Mesenchymal stem cell (in vitro differentiated cells and primary cell): Measurements from ENCODE around the gene ADARB2.

ENCODE experiments used
- DNase-seq: peaks from one replicate; pipeline ENCODE4 v3.0.0-alpha.2; 2013
- H2AFZ ChIP-seq: one replicate; pipeline ENCODE4 v1.6.1; 2013; ENCODE audit warnings: low read depth, mild to moderate bottlenecking, control low read depth, inconsistent platforms, low read length, moderate library complexity
- H2AK5ac ChIP-seq: 2 replicates; pipeline ENCODE4 v1.6.1; 2013; ENCODE audit warnings: low read length, moderate library complexity, mild to moderate bottlenecking, inconsistent platforms; ENCODE audit not compliant: severe bottlenecking
- H2BK120ac ChIP-seq: one replicate; pipeline ENCODE4 v1.6.1; 2013; ENCODE audit warnings: low read depth, mild to moderate bottlenecking, inconsistent platforms, low read length, moderate library complexity
- H2BK12ac ChIP-seq, 2 experiments: one replicate each; pipeline ENCODE4 v1.6.1; 2013; ENCODE audit warnings: inconsistent platforms in 2 of 2, low read length in 2 of 2, mild to moderate bottlenecking in 2 of 2, moderate library complexity in 2 of 2, control low read depth in 1 of 2
- H2BK15ac ChIP-seq: one replicate; pipeline ENCODE4 v1.6.1; 2013; ENCODE audit warnings: mild to moderate bottlenecking, low read depth, inconsistent platforms; ENCODE audit not compliant: poor library complexity, severe bottlenecking
- H2BK5ac ChIP-seq: 2 replicates; pipeline ENCODE4 v1.6.1; 2013; ENCODE audit warnings: low read depth, mild to moderate bottlenecking, low read length, control low read depth, inconsistent platforms; ENCODE audit not compliant: poor library complexity, severe bottlenecking
- H3K14ac ChIP-seq, 2 experiments: one replicate each; pipeline ENCODE4 v1.6.1; 2013; ENCODE audit warnings: inconsistent platforms in 2 of 2, low read length in 2 of 2, control low read depth in 1 of 2, mild to moderate bottlenecking in 1 of 2, moderate library complexity in 1 of 2
- H3K18ac ChIP-seq, 2 experiments: one replicate each; pipeline ENCODE4 v1.6.1; 2013; ENCODE audit warnings: inconsistent platforms in 2 of 2, low read length in 2 of 2, control low read depth in 1 of 2, low read depth in 1 of 2, mild to moderate bottlenecking in 1 of 2
- H3K23ac ChIP-seq, 2 experiments: one replicate each; pipeline ENCODE4 v1.6.1; 2013; ENCODE audit warnings: inconsistent platforms in 2 of 2, low read length in 2 of 2, mild to moderate bottlenecking in 2 of 2, moderate library complexity in 2 of 2, control low read depth in 1 of 2
- H3K27ac ChIP-seq: 2 replicates; pipeline ENCODE4 v1.5.1; 2013; ENCODE audit warnings: mild to moderate bottlenecking, moderate library complexity, low read length, control low read depth, inconsistent platforms; ENCODE audit not compliant: poor library complexity, severe bottlenecking
- H3K27me3 ChIP-seq, 2 experiments: 2 replicates each; pipeline versions ENCODE4 v1.6.1 to v1.7.0; 2013; ENCODE audit warnings: low read length in 2 of 2, mild to moderate bottlenecking in 2 of 2, moderate library complexity in 2 of 2, control low read depth in 1 of 2, inconsistent platforms in 1 of 2; ENCODE audit not compliant: control insufficient read depth in 1 of 2, insufficient read depth in 1 of 2
- H3K36me3 ChIP-seq, 2 experiments: 2 replicates each; pipeline versions ENCODE4 v1.6.1 to v1.7.0; 2013; ENCODE audit warnings: low read length in 2 of 2, control low read depth in 1 of 2, inconsistent platforms in 1 of 2, low read depth in 1 of 2, mild to moderate bottlenecking in 1 of 2; ENCODE audit not compliant: insufficient read depth in 2 of 2, control insufficient read depth in 1 of 2
- H3K4ac ChIP-seq, 2 experiments: one replicate each; pipeline ENCODE4 v1.6.1; 2013; ENCODE audit warnings: inconsistent platforms in 2 of 2, low read length in 2 of 2, mild to moderate bottlenecking in 2 of 2, moderate library complexity in 2 of 2, control low read depth in 1 of 2, low read depth in 1 of 2
- H3K4me1 ChIP-seq: 2 replicates; pipeline ENCODE4 v1.6.1; 2013; ENCODE audit warnings: low read depth, low read length, control low read depth; ENCODE audit not compliant: control insufficient read depth, insufficient read depth
- H3K4me2 ChIP-seq: 2 replicates; pipeline ENCODE4 v1.6.1; 2013; ENCODE audit warnings: low read length, mild to moderate bottlenecking, inconsistent platforms; ENCODE audit not compliant: poor library complexity, severe bottlenecking
- H3K4me3 ChIP-seq, 2 experiments: 2 replicates each; pipeline versions ENCODE4 v1.5.1 to v1.7.0; 2013; ENCODE audit warnings: low read length in 2 of 2, mild to moderate bottlenecking in 2 of 2, control low read depth in 1 of 2, low read depth in 1 of 2; ENCODE audit not compliant: insufficient read depth in 1 of 2
- H3K79me1 ChIP-seq: replicated peaks from 2 replicates; pipeline ENCODE4 v1.6.1; 2013; ENCODE audit warnings: mild to moderate bottlenecking, control low read depth, low read length, inconsistent platforms; ENCODE audit not compliant: poor library complexity, severe bottlenecking
- H3K9ac ChIP-seq: 2 replicates; pipeline ENCODE4 v1.7.0; 2013; ENCODE audit warnings: mild to moderate bottlenecking, low read length, moderate library complexity
- H3K9me3 ChIP-seq: 2 replicates; pipeline ENCODE4 v1.7.0; 2013; ENCODE audit warnings: mild to moderate bottlenecking, low read length; ENCODE audit not compliant: control insufficient read depth
- H4K8ac ChIP-seq: one replicate; pipeline ENCODE4 v1.6.1; 2013; ENCODE audit warnings: inconsistent platforms, mild to moderate bottlenecking, low read length, moderate library complexity
- H4K91ac ChIP-seq: one replicate; pipeline ENCODE4 v1.6.1; 2013; ENCODE audit warnings: mild to moderate bottlenecking, low read length, inconsistent platforms
- WGBS: methylation state at CpG from one replicate; pipeline ENCODE4 v1.1.7; 2013; ENCODE audit warnings: mixed read lengths; 5-methylcytosine and 5-hydroxymethylcytosine counted together

Gene ADARB2

DNA sequence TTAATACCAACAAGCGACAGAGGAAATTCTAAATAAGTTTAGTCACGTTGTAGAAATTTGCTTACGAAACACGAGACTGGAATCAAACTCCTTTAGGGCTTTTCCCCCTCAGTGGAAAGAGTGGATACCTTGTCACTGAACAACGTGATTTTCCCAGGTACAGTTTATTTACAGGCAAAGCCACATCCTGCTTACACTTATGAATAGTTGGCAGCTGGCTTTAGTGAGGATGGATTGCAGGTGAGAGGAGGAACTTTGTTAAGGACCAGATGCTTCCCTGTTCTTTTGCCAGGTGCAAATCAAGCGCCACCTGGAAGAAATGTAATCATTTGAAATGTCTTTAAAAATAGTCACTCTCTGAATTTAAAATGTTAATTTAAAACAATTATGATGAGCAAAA is 282.4 kb downstream of the ADARB2 start:
- no peak overlapping the region for H2BK120ac ChIP-seq
- no peaks in the 10 kb centered on the region for H3K36me3 ChIP-seq
- no peak overlapping the region for H3K4me3 ChIP-seq
- H2BK5ac ChIP-seq = no peak overlapping the region
- H2BK12ac ChIP-seq = no peak overlapping the region
- no peak overlapping the region for H3K4me2 ChIP-seq
- H3K27ac ChIP-seq = no peak overlapping the region
- no peak overlapping the region for H4K8ac ChIP-seq
- H3K14ac ChIP-seq = no peak overlapping the region
- H2AFZ ChIP-seq = no peak overlapping the region
- no peaks in the 10 kb centered on the region for H3K9me3 ChIP-seq
- no peak overlapping the region for H4K91ac ChIP-seq
- no peak overlapping the region for H3K4ac ChIP-seq
- H3K27me3 ChIP-seq = no peaks in the 10 kb centered on the region
- no peak for DNase-seq
- H3K4me1 ChIP-seq = no peaks in the 10 kb centered on the region
- no peak overlapping the region for H2BK15ac ChIP-seq
- no peaks in the 10 kb centered on the region for H3K79me1 ChIP-seq
- no peak overlapping the region for H3K9ac ChIP-seq
- H3K23ac ChIP-seq = no peak overlapping the region
- no peak overlapping the region for H2AK5ac ChIP-seq
- WGBS = 62% methylated on average over 5 of the region's 6 CpGs
- no peak overlapping the region for H3K18ac ChIP-seq

DNA sequence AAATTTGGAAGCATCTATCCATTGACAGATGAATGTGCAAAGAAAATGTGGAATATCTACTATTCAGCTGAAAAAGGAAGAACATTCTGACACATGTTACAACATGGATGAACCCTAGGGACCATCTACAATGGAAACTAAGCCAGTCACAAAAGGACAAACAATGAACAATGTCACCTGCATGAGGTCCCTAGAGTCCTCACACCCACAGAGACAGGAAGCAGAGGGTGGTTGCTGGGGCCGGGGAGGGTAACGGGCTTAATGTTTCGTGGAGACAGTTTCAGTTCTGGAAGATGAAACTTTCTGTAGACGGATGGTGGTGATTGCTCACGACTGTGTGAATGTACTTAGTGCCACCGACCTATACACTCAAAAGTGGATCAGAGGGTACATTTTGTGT is 282.9 kb downstream of the ADARB2 start:
- Histone ChIP-seq H3K14ac (no peak overlapping the region), H2BK12ac (no peak overlapping the region), H4K8ac (no peak overlapping the region), H4K91ac (no peak overlapping the region), H3K23ac (no peak overlapping the region), H3K9me3 (no peaks in the 10 kb centered on the region), H2BK120ac (no peak overlapping the region), H3K36me3 (no peaks in the 10 kb centered on the region), H3K9ac (no peak overlapping the region), H2AK5ac (no peak overlapping the region), H3K4me1 (no peaks in the 10 kb centered on the region), H3K4me3 (no peak overlapping the region), H3K4ac (no peak overlapping the region), H3K18ac (no peak overlapping the region), H3K27me3 (no peaks in the 10 kb centered on the region), H2BK15ac (no peak overlapping the region), H3K79me1 (no peaks in the 10 kb centered on the region), H3K4me2 (no peak overlapping the region), H2AFZ (no peak overlapping the region), H3K27ac (no peak overlapping the region), H2BK5ac (no peak overlapping the region)
- WGBS = 77% methylated on average over 3 of the region's 6 CpGs
- no peak for DNase-seq

DNA sequence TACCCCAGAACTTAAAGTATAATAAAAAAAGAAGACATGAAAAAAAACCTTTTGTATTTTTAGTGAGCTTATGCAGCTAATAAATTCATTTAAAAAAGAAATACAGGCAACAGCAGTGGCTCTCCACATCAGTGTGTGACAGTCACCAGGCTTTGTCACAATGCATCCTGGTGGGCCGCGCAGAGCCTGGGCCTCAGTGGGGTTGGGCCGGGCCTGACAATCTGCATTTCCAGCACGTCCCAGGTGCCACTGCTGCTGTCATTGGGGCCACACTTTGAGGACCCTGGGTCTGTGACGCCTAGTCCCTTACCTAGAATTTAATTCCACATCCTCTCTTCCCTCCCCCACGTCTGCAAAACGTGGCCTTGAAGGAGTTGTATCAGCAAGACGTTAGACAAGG is 284.5 kb downstream of the ADARB2 start:
- no peak overlapping the region for H3K4me3 ChIP-seq
- no peak overlapping the region for H3K4ac ChIP-seq
- H3K23ac ChIP-seq = no peak overlapping the region
- H2AK5ac ChIP-seq = no peak overlapping the region
- H2BK12ac ChIP-seq = no peak overlapping the region
- WGBS = 69% methylated on average over 8 of the region's 8 CpGs
- no peak overlapping the region for H2AFZ ChIP-seq
- DNase-seq = no peak
- no peak overlapping the region for H3K27ac ChIP-seq
- H3K36me3 ChIP-seq = no peaks in the 10 kb centered on the region
- H3K4me1 ChIP-seq = no peaks in the 10 kb centered on the region
- no peak overlapping the region for H4K91ac ChIP-seq
- H3K9me3 ChIP-seq = no peaks in the 10 kb centered on the region
- no peak overlapping the region for H3K18ac ChIP-seq
- no peak overlapping the region for H3K4me2 ChIP-seq
- H3K9ac ChIP-seq = no peak overlapping the region
- H4K8ac ChIP-seq = no peak overlapping the region
- no peak overlapping the region for H2BK15ac ChIP-seq
- H2BK5ac ChIP-seq = no peak overlapping the region
- H3K27me3 ChIP-seq = no peaks in the 10 kb centered on the region
- H2BK120ac ChIP-seq = no peak overlapping the region
- H3K79me1 ChIP-seq = no peaks in the 10 kb centered on the region
- H3K14ac ChIP-seq = no peak overlapping the region

GRCh38 chr10:1451941-1452340 is 285.4 kb downstream of the ADARB2 start:
- H2AK5ac ChIP-seq = no peak overlapping the region
- no peaks in the 10 kb centered on the region for H3K79me1 ChIP-seq
- H2BK12ac ChIP-seq = no peak overlapping the region
- H3K23ac ChIP-seq = no peak overlapping the region
- H4K8ac ChIP-seq = no peak overlapping the region
- H3K4me1 ChIP-seq = no peaks in the 10 kb centered on the region
- 77% methylated on average over 6 of the region's 7 CpGs for WGBS
- no peak overlapping the region for H3K14ac ChIP-seq
- H2AFZ ChIP-seq = no peak overlapping the region
- H3K18ac ChIP-seq = no peak overlapping the region
- H3K9me3 ChIP-seq = no peaks in the 10 kb centered on the region
- no peak overlapping the region for H3K27ac ChIP-seq
- H3K4ac ChIP-seq = no peak overlapping the region
- no peak overlapping the region for H3K9ac ChIP-seq
- H3K4me3 ChIP-seq = no peak overlapping the region
- no peaks in the 10 kb centered on the region for H3K27me3 ChIP-seq
- no peak overlapping the region for H2BK5ac ChIP-seq
- DNase-seq = no peak
- no peak overlapping the region for H2BK15ac ChIP-seq
- H2BK120ac ChIP-seq = no peak overlapping the region
- H4K91ac ChIP-seq = no peak overlapping the region
- H3K36me3 ChIP-seq = no peaks in the 10 kb centered on the region
- H3K4me2 ChIP-seq = no peak overlapping the region
